Measurements from ENCODE around the gene FUBP1. TPM values are rescaled to one million over a fixed set of nuclear protein-coding genes. Genes with fewer than 3 reads are reported as not detected.
A peak's percentile ranks its signal among the peaks of the same experiment; 100 is the strongest.

The FUBP1 gene
- total RNA-seq, 1 donor from 2014 or later = 128 TPM

DNA sequence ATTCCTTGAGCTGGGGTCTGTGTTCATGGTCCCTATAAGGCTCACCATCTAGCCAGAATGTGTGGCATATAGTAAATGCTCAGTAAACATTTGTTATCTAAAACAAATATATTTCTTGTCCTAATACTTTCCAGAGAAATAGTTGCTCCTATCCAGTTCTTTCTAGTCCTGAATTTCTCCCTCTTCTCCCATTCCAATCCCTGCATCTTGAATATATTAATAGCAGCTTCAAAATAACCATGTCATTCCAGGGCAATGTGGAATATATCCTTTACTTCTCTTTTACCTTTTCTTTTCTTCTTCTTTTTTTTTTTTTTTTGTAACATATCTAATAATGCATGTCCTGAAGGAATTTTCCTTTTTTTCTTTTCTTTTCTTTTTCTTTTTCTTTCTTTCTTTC lies 36.3 kb upstream of the FUBP1 start:
- Histone ChIP-seq H3K27me3 (ENCODE audit: insufficient read depth, low read length) (no peaks in the 10 kb centered on the region), H3K9me3 (ENCODE audit: insufficient read depth, low read depth, low read length) (no peaks in the 10 kb centered on the region), H3K27ac (ENCODE audit: low read depth, low read length) (no peak overlapping the region), H3K4me3 (ENCODE audit: insufficient read depth, low read depth, low read length) (no peak overlapping the region), H4K20me1 (ENCODE audit: insufficient read depth, low read length) (peaks cover 24% of the 10 kb centered on the region), H3K4me2 (ENCODE audit: low read length) (no peak overlapping the region), H3K79me2 (ENCODE audit: insufficient read depth, low read length) (peaks cover 42% of the 10 kb centered on the region), H2AFZ (ENCODE audit: low read depth, low read length) (no peak overlapping the region), H3K4me1 (ENCODE audit: insufficient read depth, low read length) (no peaks in the 10 kb centered on the region), H3K9ac (ENCODE audit: low read length) (no peak overlapping the region), H3K36me3 (ENCODE audit: insufficient read depth, low read length) (peaks cover 24% of the 10 kb centered on the region)
- Mint-ChIP-seq H3K36me3 (ENCODE audit: low read depth, unreplicated experiment) (peaks cover 8% of the 10 kb centered on the region), H3K4me3 (ENCODE audit: unreplicated experiment) (no peak overlapping the region), H3K9me3 (ENCODE audit: unreplicated experiment) (no peaks in the 10 kb centered on the region), H3K4me1 (ENCODE audit: low read depth, unreplicated experiment) (peaks cover 3% of the 10 kb centered on the region), H3K27ac (ENCODE audit: unreplicated experiment) (no peak overlapping the region), H3K27me3 (ENCODE audit: low read depth, unreplicated experiment) (no peaks in the 10 kb centered on the region)
- TF ChIP-seq, protein P1, sequence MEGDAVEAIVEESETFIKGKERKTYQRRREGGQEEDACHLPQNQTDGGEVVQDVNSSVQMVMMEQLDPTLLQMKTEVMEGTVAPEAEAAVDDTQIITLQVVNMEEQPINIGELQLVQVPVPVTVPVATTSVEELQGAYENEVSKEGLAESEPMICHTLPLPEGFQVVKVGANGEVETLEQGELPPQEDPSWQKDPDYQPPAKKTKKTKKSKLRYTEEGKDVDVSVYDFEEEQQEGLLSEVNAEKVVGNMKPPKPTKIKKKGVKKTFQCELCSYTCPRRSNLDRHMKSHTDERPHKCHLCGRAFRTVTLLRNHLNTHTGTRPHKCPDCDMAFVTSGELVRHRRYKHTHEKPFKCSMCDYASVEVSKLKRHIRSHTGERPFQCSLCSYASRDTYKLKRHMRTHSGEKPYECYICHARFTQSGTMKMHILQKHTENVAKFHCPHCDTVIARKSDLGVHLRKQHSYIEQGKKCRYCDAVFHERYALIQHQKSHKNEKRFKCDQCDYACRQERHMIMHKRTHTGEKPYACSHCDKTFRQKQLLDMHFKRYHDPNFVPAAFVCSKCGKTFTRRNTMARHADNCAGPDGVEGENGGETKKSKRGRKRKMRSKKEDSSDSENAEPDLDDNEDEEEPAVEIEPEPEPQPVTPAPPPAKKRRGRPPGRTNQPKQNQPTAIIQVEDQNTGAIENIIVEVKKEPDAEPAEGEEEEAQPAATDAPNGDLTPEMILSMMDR (IDR thresholded peaks at IDR 0.05; ENCODE audit: insufficient read depth, low read depth, low read length) = no peak
- TF ChIP-seq EZH2 (IDR thresholded peaks at IDR 0.05; ENCODE audit: insufficient read depth, low read length) = no peak
- DNase-seq (ENCODE audit: low read depth) (no peak), FAIRE-seq (no peak)

DNA sequence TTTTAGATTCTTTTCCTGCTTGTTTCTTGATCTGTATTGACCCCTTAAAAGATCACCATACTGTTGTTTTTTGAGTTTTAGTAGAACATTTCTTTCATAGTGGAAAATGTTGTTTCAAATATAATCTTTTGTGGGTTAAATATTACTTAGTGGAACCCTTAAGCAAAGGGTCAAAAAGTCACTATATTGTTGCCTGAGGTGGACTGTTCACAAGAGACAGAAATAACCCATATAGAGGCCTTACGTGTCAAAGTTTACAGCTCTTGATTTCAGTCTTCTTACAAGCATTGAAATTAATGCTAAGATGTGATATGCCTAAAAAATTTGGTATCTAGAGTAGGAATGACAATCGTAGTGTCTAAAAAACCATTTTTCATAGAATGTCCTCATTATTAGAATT lies 32.2 kb upstream of the FUBP1 start:
- no peaks in the 10 kb centered on the region for H3K27me3 ChIP-seq (ENCODE audit: insufficient read depth, low read length)
- H3K4me1 ChIP-seq (ENCODE audit: insufficient read depth, low read length) = peaks cover 6% of the 10 kb centered on the region
- Mint-ChIP-seq H3K27me3 (ENCODE audit: low read depth, unreplicated experiment) (no peaks in the 10 kb centered on the region), H3K27ac (ENCODE audit: unreplicated experiment) (no peak overlapping the region), H3K9me3 (ENCODE audit: unreplicated experiment) (no peaks in the 10 kb centered on the region), H3K4me3 (ENCODE audit: unreplicated experiment) (peak overlapping the region; percentile 54), H3K36me3 (ENCODE audit: low read depth, unreplicated experiment) (peaks cover 9% of the 10 kb centered on the region), H3K4me1 (ENCODE audit: low read depth, unreplicated experiment) (peaks cover 12% of the 10 kb centered on the region)
- H2AFZ ChIP-seq (ENCODE audit: low read depth, low read length) = no peak overlapping the region
- peak overlapping the region; percentile 48 for H3K4me2 ChIP-seq (ENCODE audit: low read length)
- no peak overlapping the region for H3K9ac ChIP-seq (ENCODE audit: low read length)
- TF ChIP-seq, protein P1 (IDR thresholded peaks at IDR 0.05; ENCODE audit: insufficient read depth, low read depth, low read length) = no peak
- no peak for TF ChIP-seq EZH2 (IDR thresholded peaks at IDR 0.05; ENCODE audit: insufficient read depth, low read length)
- H3K9me3 ChIP-seq (ENCODE audit: insufficient read depth, low read depth, low read length) = no peaks in the 10 kb centered on the region
- no peak overlapping the region for H3K27ac ChIP-seq (ENCODE audit: low read depth, low read length)
- peaks cover 21% of the 10 kb centered on the region for H3K36me3 ChIP-seq (ENCODE audit: insufficient read depth, low read length)
- peaks cover 80% of the 10 kb centered on the region for H3K79me2 ChIP-seq (ENCODE audit: insufficient read depth, low read length)
- DNase-seq (ENCODE audit: low read depth) = no peak
- no peak for FAIRE-seq
- peaks cover 45% of the 10 kb centered on the region for H4K20me1 ChIP-seq (ENCODE audit: insufficient read depth, low read length)
- no peak overlapping the region for H3K4me3 ChIP-seq (ENCODE audit: insufficient read depth, low read depth, low read length)

DNA sequence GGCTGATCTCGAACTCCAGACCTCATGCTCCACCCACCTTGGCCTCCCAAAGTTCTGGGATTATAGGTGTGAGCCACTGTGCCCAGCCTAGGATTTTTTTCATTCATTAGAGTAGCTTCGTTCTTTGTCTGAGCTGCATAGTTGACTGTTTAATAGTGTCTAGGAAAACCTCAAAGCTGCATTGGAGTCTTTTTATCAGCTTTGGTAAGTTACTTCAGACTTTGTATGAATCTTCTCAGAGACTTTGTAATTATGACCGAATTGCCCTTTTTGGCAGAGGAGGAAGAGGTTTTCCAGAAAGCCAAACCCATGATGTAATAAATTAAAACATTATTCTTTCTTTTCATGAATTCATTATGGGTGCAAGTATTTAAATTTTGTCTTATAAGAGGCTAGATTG lies 31.0 kb upstream of the FUBP1 start:
- peaks cover 84% of the 10 kb centered on the region for H3K79me2 ChIP-seq (ENCODE audit: insufficient read depth, low read length)

More for the DNA sequence above, 31.0 kb upstream of the FUBP1 start:
- H3K9ac ChIP-seq (ENCODE audit: low read length) = no peak overlapping the region
- peak overlapping the region; percentile 22 for H3K27ac ChIP-seq (ENCODE audit: low read depth, low read length)
- no peaks in the 10 kb centered on the region for H3K27me3 ChIP-seq (ENCODE audit: insufficient read depth, low read length)
- H3K36me3 ChIP-seq (ENCODE audit: insufficient read depth, low read length) = peaks cover 13% of the 10 kb centered on the region
- peaks cover 6% of the 10 kb centered on the region for H3K4me1 ChIP-seq (ENCODE audit: insufficient read depth, low read length)
- no peaks in the 10 kb centered on the region for H3K9me3 ChIP-seq (ENCODE audit: insufficient read depth, low read depth, low read length)
- peak overlapping the region; percentile 85 for H3K4me2 ChIP-seq (ENCODE audit: low read length)
- Mint-ChIP-seq H3K4me1 (ENCODE audit: low read depth, unreplicated experiment) (peaks cover 12% of the 10 kb centered on the region), H3K27ac (ENCODE audit: unreplicated experiment) (no peak overlapping the region), H3K9me3 (ENCODE audit: unreplicated experiment) (no peaks in the 10 kb centered on the region), H3K4me3 (ENCODE audit: unreplicated experiment) (no peak overlapping the region), H3K27me3 (ENCODE audit: low read depth, unreplicated experiment) (no peaks in the 10 kb centered on the region), H3K36me3 (ENCODE audit: low read depth, unreplicated experiment) (peaks cover 7% of the 10 kb centered on the region)
- peak overlapping the region; percentile 38 for H3K4me3 ChIP-seq (ENCODE audit: insufficient read depth, low read depth, low read length)
- DNase-seq (ENCODE audit: low read depth) = peak; percentile 88
- no peak overlapping the region for H2AFZ ChIP-seq (ENCODE audit: low read depth, low read length)
- TF ChIP-seq EZH2 (IDR thresholded peaks at IDR 0.05; ENCODE audit: insufficient read depth, low read length) = no peak
- TF ChIP-seq, protein P1 (IDR thresholded peaks at IDR 0.05; ENCODE audit: insufficient read depth, low read depth, low read length) = no peak
- no peak for FAIRE-seq
- H4K20me1 ChIP-seq (ENCODE audit: insufficient read depth, low read length) = peaks cover 35% of the 10 kb centered on the region
